GM21723 (cell line): ENCODE results near the gene WNT16.

Experiments used
- ATAC-seq: cut with Tn5 transposase; IDR thresholded peaks from one replicate; pipeline ENCODE4 v1.9.1; 2021; ENCODE audit warnings: mild to moderate bottlenecking, moderate library complexity; ENCODE audit not compliant: unreplicated experiment

Gene WNT16

DNA sequence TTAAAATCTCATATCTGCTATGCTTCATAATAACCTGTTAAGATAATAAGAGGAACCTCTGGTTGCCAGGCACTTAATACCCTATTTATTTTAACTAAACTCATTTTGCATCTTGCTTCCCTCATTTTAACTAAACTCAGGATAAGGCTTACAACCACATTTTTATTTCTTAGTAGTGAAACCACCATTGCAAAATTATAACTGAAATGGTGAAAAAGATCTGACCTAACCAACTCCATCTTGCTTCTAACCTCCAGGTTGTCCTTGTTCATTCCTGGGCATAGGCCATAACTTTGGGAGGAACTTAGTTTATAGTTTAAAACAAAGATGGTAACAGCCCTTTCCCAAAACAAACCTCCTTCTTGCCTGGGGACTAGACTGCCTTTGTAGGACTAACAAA, 61.3 kb downstream of the WNT16 start:
- ATAC-seq = no peak

- ATAC-seq = no peak
These were observed 61.8 kb downstream of the WNT16 start for GRCh38 chr7:121390617-121391016.
